ENCODE results near the gene RDH12.

The RDH12 gene

DNA sequence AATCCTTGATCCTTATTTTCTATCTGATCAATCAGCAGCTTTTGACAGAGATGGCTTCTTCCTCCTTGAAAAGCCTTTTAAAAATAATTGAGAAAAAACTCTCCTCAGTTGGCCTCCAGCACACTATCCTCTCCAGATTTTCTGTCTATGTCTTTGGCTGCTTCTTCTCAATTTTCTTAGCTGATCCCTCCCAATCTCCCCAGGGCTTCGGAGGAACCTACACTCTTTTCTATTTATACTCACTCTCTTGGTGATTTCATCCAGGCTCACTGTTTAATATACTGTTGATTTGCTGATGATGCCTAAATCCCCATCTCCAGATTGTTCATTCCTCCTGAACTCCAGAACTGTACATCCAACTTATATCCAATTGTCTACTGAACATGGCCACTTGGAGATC is 54.8 kb downstream of the RDH12 start:
- no peak for DNase-seq

DNA sequence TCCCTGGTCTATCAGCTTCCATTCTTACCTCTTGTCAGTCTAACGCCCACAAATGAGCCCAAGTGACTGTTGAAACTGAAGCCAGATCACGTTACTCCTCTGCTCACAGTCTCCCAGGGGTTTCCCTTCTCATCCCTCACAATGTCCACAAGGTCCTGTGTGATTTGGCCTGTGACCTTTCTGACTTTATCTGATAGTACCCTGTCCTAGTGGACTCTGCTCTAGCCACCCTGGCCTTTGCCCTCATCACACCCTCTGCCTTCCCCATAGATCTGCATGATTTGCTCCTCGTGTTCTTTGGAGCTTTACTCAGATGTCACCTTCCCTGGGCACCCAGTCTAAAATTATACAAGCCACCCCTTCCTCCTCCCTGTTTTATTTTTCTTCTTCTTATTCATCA is 55.5 kb downstream of the RDH12 start:
- no peak for DNase-seq

DNA sequence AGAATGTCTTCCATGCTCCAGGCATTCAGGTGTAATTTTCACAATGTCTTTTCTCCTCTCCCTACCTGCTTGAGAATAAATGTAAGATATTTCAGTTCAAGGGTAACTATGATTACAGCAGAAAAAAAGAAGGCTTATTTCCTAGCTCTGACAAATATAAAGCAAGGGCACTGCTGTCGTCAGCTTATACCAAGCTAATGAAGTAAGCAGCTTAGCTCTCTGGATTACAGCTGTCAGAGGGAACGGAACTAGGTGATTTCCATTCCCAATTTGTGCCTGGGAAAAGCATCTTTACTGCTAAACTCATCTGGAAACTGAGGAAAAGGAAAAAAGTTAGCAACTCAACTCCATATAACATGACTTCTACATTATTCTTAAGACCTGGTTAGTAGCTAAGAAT is 58.2 kb downstream of the RDH12 start:
- no peak for DNase-seq

DNA sequence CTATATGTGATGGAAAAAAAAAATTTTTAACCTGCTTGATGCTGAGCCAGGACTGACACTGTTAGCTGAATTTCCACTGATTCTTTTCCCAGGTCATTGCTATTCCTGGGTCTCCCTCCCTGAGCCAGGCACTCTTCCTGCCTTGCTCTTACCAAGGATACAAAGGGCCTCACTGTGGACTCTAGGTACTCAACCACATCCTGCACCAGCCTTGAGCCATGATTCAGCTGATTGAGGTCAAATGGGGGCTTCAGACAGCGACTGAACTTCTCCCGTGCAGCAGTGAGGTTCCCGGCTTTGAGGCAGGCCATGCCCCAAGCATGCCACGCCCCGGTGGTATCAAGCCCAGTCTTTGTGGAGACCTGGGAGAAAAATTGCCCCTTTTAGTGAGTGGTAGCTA is 60.4 kb downstream of the RDH12 start:
- no peak for DNase-seq

DNA sequence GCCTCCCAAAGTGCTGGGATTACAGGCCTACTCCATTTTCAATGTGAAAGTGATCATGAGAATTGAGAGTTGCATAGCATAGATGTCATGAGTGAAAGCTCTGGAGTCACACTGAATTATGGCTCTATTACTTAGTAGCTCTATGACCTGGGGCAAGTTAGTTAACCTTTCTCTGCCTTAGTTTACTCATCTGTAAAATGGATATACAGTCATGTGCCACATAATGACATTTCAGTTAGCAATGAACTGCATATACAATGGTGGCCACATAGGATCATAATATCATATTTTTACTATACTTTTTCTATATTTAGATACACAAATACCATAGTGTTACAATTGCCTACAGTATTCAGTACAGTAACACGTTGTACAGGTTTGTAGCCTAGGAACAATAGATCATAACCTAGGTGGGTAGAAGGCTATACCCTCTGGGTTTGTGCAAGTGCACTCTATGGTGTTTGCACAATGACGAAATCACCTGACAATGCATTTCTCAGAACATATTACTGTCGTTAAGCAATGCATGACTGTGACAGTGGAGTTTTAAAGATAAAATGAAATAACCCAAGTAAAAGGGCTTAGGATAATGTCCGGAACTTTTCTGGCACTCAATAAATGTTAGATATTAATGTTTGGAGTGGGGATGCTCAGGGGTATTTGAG is 61.6 kb downstream of the RDH12 start:
- DNase-seq: no peak

DNA sequence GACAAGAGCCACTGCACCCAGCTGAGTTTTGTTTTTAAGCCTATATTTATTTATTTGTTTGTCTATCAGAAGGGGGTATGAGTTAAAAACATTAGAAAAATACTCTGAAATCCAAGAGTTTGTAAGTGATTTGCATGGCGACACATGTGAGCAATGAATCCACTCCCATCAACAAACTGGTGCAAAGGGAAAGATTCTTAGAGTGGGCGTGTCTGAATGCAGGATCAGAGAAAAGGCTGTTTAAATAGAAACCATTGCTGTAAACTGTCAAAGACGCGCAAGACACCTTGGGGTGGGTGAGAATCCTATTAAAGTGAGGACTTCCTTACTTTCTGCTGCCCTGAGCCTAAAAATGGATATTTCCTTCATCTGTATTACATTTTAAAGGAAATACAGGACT is 62.8 kb downstream of the RDH12 start:
- no peak for DNase-seq

DNA sequence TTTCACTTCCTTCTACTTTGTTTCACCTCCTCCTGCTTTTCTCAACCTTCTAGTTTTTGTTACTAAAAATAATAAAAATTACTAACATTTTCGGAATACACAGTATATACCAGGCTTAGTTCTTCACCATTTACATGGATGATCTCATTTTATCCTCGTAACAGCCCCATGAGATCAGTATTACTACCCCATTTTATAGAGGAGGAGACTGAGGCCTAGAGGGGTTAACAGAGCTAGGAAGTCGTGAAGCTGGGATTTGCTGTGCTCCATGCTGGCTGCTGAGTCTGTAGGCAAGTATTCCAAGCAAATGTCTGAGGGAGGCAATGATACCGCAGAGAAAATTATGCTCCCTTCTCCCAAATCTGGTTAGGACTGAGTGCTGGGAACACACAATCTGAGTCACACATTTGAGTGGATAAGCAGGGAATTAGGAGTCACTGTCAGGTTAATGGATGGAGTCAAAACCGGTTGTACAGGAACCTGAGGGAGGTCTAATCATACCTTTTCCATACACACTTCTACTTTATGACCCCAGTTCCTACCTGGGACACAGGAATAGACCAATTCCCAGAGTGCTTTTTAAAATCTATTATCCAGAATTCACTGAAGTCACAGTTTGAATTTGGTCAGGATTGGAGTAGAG is 63.6 kb downstream of the RDH12 start:
- DNase-seq: no peak

DNA sequence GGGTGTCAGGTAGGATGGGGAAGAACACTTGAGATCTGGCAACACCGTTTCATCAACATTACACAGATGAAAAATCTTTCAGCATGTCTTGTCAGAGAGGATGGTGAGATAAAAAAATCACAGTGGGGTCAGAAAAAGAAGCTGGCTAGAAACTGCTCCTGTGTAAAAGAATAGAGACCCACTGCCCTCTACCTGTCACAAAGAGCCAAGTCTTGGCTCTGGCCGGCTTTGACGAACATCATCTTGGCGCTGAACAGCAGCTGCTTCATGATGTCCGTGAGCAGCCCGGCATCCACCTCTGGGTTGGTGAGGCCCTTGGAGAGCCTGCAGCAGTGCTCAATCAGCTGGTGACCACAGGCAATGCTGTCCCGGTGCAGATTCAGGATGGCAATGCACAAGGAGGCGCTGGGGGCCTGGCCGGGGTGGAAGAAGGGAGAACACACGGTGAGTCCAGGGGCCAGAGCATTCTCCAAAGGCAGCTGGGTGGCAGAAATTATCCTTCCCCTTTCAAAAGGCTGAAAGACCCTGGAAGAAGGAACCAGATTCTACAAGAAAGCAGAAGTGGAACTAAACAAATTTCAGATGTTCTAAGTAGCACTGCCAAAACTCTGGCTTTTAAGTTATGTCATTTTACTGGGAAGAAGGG is 64.5 kb downstream of the RDH12 start:
- DNase-seq: no peak

DNA sequence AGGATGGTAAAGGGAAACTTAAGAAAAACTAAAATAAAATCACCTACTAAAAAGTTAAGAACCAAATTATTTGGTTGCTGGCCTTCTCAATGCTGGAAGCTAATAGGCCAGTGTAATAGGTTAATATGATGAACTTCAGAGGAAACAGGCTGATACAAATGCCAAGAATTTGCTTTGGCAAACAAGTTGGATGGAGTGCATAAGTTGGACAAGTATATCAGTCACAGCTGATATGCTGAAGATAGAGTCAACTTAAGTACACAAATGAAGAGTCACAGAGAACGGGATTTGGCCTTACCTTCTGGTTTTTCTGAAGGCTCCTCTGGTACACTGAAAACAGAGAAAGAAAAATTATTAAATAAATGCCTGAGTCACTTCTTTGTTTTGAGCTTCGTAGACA is 66.5 kb downstream of the RDH12 start:
- no peak for DNase-seq

DNA sequence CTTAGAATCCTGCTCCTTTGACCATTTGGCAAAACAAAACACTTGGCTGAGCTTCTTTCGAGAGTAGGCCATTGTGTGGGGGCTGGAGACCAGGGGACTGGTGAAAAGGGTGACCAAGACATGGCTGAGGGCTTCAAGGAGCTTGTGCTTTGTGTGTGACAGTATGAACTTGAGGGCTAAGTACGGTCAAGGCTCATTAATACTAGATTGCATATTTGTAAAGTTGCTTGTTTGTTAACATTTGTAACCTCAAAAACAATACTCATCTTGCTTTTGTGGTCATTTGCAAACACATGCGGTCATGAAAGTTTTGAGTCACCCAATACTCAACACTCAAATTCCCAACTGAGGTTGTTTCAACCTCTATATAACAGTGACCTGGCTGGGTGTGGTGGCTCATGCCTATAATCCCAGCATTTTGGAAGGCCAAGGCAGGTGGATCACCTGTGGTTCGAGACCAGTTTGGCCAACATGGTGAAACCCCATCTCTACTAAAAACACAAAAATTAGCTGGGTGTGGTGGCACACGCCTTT is 72.2 kb downstream of the RDH12 start:
- DNase-seq: no peak

DNA sequence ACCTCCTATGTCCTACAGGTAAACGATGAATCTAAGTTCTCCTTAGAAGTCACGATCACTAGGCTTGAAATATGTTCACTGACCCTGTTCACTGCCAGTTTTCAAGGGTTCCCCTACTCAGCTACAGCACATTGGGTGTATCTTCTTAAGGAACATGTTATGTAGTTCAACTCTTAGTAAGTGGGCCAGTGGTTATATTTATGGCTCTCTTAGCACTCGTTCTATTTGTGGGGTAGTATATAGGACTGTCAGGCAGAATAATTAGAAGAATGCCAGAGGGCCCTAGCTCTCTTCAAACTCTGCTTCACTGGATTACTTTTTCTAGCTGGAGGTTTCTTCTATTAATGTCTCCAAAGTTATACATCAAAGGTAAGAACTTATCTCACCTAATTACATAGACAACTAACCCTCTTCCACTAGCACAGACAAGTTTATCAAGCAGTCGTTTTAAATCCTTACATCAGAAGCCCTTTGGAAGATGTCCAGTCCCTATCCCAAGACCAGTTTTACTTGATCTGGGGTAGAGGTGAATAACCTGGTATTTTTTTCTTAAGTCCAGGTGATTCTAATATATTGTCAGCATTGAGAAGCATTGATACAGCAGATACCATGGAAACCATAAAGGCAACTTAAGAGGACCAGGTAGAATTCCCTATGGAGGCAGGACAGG is 75.1 kb downstream of the RDH12 start:
- no peak for DNase-seq

DNA sequence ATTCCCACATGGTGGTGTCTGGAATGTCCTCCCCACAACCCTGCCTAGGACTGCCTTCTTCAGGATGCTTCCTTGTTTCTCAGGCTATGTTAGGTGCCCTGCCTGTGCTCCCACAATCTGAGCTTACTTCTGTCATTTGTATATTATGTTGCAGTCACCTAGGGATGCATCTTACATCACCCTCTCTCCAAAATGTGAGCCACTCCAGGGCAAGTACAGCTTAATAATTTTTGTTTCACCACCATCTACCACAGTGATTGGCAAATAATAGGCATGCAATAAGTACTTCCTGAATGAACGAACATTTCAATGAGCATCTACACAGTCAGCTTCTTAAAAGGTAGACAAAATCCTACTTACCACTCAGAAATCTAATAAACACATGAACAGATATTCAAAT is 77.1 kb downstream of the RDH12 start:
- DNase-seq: no peak

DNA sequence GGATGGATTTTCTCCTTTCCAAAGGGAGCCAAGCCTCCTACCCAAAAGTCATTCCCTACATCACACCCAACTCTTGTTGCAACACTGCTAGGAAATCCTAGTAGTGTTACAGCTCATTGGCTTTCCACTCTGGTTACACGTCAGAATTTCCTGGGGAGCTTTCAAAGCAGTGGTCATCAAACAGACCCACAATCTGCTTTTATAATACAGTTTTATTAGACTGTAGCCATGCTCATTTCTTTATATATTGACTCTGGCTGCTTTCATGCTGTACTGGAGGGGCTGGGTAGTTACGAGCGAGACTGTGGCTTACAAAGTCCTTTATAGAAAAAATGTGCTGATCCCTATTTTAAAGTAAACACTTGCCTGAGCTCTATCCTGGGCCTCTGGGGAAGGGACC is 80.4 kb downstream of the RDH12 start:
- no peak for DNase-seq

Data from hematopoietic multipotent progenitor cell treated with erythropoietin and hydrocortisone succinate and interleukin-3 and kit ligand, for 8 days (in vitro differentiated cells).